ENCODE measurements around the gene RPL27. TPM values are rescaled to one million over a fixed set of nuclear protein-coding genes. Genes with fewer than 3 reads are reported as not detected.
"Not testable (repeated sequence)": the region's sequence is repeated elsewhere in the genome, so short reads cannot be mapped to it uniquely, and the experiment has no call there.

RPL27 gene
- total RNA-seq, 1 donor from 2014 or later: 752 TPM

GRCh38 chr17:42989726-42990652, 8.2 kb upstream of the RPL27 start:
- no peak for ATAC-seq
- peaks cover 84% of the 10 kb centered on the region for H3K36me3 ChIP-seq
- intact Hi-C loops (cut with DNase I): no loop called here

GRCh38 chr17:42991471-42991870, 6.7 kb upstream of the RPL27 start:
- H3K27ac ChIP-seq: no peak overlapping the region
- H3K4me3 ChIP-seq: no peak overlapping the region
- peaks cover 71% of the 10 kb centered on the region for H3K36me3 ChIP-seq
- intact Hi-C loops (cut with DNase I): no loop called here
- H3K9me3 ChIP-seq: no peaks in the 10 kb centered on the region
- DNase-seq (no peak), ATAC-seq (no peak)
- no peaks in the 10 kb centered on the region for H3K4me1 ChIP-seq
- H3K27me3 ChIP-seq: no peaks in the 10 kb centered on the region
- no peak for TF ChIP-seq CTCF (IDR thresholded peaks at IDR 0.05)

More at GRCh38 chr17:42989726-42990652, 8.2 kb upstream of the RPL27 start:
- Histone ChIP-seq H3K27ac (no peak overlapping the region), H3K27me3 (no peaks in the 10 kb centered on the region), H3K9me3 (no peaks in the 10 kb centered on the region), H3K4me1 (no peaks in the 10 kb centered on the region), H3K4me3 (no peak overlapping the region)
- TF ChIP-seq CTCF (IDR thresholded peaks at IDR 0.05): no peak
- DNase-seq: no peak

- Histone ChIP-seq H3K27me3 (no peaks in the 10 kb centered on the region), H3K4me1 (peaks cover 6% of the 10 kb centered on the region), H3K27ac (no peak overlapping the region), H3K36me3 (peaks cover 57% of the 10 kb centered on the region), H3K4me3 (no peak overlapping the region), H3K9me3 (no peaks in the 10 kb centered on the region)
- ATAC-seq: no peak
- DNase-seq: no peak
- no peak for TF ChIP-seq CTCF (IDR thresholded peaks at IDR 0.05)
- intact Hi-C loops (cut with DNase I): no loop called here
Observed at GRCh38 chr17:42992872-42993271, 5.3 kb upstream of the RPL27 start.

GRCh38 chr17:42993913-42994312, 4.3 kb upstream of the RPL27 start:
- H3K4me3 ChIP-seq; DNase-seq; ATAC-seq; H3K4me1 ChIP-seq; intact Hi-C loops (cut with DNase I); H3K27ac ChIP-seq; H3K9me3 ChIP-seq; H3K27me3 ChIP-seq: not testable (repeated sequence)
- H3K36me3 ChIP-seq: peaks cover 47% of the 10 kb centered on the region

- Histone ChIP-seq H3K27ac (peak overlapping the region; percentile 72), H3K9me3 (no peaks in the 10 kb centered on the region), H3K4me3 (peak overlapping the region; percentile 91), H3K36me3 (peaks cover 40% of the 10 kb centered on the region), H3K27me3 (no peaks in the 10 kb centered on the region), H3K4me1 (peaks cover 31% of the 10 kb centered on the region)
- TF ChIP-seq CTCF (IDR thresholded peaks at IDR 0.05): no peak
- DNase-seq: no peak
- no peak for ATAC-seq
- intact Hi-C loops (cut with DNase I): no loop called here
Observed at GRCh38 chr17:42997390-42997983, 732 bp upstream of the RPL27 start.

GRCh38 chr17:42999003-42999525, 845 bp downstream of the RPL27 start:
- H3K4me3 ChIP-seq: peak overlapping the region; percentile 91
- H3K9me3 ChIP-seq: no peaks in the 10 kb centered on the region
- peaks cover 31% of the 10 kb centered on the region for H3K4me1 ChIP-seq
- no peak for TF ChIP-seq CTCF (IDR thresholded peaks at IDR 0.05)
- ATAC-seq: no peak
- intact Hi-C loops (cut with DNase I): no loop called here
- H3K27ac ChIP-seq: peak overlapping the region; percentile 96
- peaks cover 43% of the 10 kb centered on the region for H3K36me3 ChIP-seq
- DNase-seq: no peak
- no peaks in the 10 kb centered on the region for H3K27me3 ChIP-seq

GRCh38 chr17:43000894-43001293, 2.7 kb downstream of the RPL27 start:
- intact Hi-C loops (cut with DNase I); ATAC-seq; DNase-seq; H3K27ac ChIP-seq; H3K9me3 ChIP-seq; H3K4me3 ChIP-seq; H3K27me3 ChIP-seq: not testable (repeated sequence)
- Histone ChIP-seq H3K36me3 (peaks cover 53% of the 10 kb centered on the region), H3K4me1 (peaks cover 31% of the 10 kb centered on the region)
